Activated CD4-positive, alpha-beta T cell treated with anti-CD3 and anti-CD28 coated beads for 24 hours (primary cell): Measurements from ENCODE around the gene PDGFD.

Experiments used
- DNase-seq, 2 donors: peaks; one replicate each; pipeline ENCODE4 v3.0.0-alpha.2; 2020; ENCODE audit warnings: low read depth in 2 of 2

The PDGFD gene

DNA sequence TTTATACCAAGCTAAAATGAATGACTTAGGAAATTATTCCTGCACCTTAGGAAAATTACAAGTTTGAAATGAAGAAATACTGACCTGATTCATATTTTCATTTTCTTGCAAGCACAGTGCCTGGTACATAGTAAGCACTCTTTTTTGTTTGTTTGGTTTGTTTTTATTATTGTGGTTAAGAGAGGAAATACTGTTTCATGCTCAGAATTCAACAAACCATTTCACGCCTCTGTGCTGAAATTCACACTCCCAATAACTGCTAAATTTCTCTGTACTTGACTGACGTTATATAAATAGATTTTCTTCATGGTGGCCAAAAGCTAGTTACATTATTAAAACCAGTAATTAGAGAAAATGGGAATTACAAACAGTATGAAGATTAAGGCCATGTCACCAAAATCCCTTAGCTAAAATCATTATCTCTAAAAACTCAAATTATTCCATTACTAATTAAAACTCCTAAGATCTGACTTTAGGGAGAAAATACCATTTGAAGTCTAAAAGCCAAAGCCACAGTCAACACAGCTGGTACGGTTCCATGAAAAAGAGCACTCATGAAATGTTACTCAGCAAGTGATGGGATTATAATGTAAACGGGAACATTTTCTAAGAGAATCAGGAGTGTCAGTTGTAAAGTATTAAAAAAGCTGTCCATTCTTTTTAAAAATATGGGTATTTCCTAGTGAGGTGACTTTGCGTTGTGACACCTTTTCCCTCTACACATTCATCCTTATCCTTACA, 205.3 kb downstream of the PDGFD start:
- DNase-seq, result no peak

- DNase-seq, result no peak
Measured at GRCh38 chr11:103953797-103954486, 210.0 kb downstream of the PDGFD start.

DNA sequence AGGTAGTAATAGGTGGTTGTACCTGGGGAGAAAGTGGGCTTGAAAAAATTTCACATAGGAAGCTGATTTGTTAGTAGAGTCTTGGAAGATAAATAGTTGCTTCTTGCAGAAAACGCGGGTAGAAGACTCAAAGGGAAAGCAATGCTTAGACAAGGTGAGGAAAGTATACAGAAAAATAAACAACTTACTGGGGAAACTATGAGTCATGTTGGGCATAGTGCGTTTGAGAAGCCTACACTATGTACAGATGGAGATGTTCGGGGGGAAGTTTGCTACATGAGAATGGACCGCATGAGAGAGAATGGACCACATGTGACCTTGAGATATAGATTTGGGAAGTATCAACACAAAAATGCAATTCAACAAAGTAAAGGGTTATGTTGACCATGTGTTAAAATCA, 214.2 kb downstream of the PDGFD start:
- DNase-seq, result no peak

- DNase-seq, result no peak
Measured at GRCh38 chr11:103948187-103948763, 215.7 kb downstream of the PDGFD start.

DNA sequence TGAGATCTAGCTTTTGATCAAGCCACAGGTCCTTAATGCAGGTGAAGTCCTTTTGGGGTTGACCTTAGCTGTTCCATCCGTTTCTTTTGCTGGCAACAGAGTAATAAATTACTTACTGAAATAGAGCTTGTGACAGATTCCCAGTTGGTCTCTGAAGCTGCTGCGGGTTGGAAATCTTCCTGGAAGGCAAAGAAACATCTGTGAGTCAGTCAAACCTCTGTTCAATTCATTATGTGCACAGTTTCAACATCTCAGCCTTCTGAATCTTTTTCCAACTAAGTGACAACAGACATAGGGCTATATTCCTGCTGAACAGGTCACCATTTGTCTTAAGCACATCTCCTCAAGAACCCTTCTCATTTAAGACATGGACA, 216.4 kb downstream of the PDGFD start:
- no peak for DNase-seq

GRCh38 chr11:103946793-103947545, 217.0 kb downstream of the PDGFD start:
- no peak for DNase-seq

DNA sequence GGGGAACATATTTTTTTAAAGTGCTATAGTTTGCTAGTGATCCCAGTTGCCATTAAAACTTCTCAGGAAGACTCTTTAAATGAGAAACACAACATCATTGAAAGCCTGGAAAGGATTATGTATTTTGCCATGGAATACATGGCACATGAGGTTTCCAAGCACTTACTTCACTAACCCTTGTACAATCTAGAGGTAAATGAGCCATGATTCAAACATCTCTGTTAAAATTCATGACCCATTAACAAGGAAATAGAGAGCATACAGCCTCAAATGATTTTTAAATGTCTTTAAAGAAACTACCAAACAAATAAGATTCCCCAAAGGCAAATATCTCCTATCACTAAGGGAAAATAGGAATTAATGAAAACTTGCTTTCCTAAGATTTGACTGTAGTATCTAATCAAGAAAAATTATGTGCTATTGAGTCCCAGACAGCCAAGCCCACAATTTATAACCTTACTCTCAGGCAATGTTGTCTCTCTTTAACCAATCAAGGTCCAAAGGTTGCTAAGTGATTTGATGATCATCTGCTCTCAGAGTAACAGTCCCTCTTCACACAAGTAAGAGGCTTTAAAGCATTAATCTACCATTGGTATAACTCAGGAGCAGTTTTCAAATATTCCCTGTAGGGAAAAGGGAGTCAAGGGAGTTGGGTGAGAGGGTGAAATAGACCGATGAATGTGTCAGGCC, 219.6 kb downstream of the PDGFD start:
- no peak for DNase-seq

DNA sequence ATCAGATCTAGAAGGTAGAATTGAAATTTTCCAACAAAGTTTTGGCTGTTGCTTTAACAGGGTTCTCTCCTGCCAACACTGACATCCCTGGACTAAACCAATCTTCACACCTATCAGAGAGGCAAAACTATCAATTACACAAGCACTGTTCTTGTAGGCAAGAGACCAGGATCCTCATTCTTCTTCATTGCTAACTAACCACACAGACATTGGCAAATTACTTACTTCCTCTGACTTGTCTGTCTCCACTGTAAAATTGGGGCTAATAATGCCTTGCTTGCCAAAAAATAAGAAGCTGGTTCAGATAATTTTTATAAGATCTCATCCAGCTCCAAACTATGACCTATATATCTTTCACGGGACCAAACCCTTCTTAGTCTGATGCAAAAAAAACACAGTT, 221.3 kb downstream of the PDGFD start:
- DNase-seq, result no peak

DNA sequence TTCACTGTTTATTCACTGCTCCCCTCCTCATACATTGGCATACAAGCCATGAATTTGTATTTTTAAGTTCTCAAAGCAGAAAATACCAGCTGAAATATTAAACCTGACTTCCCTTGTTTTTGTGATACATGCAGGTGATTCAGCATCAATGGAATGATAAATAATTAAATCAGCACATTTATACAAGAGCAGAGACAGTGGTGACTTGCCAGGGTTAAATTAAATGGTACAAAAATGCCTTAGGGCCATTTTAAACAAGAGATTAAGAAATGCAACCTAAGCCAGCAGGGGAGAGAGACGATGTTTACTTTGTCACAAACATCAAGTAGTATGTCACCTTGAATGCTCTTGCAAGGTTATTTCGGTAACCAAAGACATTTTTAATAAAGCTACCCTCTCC, 223.4 kb downstream of the PDGFD start:
- no peak for DNase-seq

DNA sequence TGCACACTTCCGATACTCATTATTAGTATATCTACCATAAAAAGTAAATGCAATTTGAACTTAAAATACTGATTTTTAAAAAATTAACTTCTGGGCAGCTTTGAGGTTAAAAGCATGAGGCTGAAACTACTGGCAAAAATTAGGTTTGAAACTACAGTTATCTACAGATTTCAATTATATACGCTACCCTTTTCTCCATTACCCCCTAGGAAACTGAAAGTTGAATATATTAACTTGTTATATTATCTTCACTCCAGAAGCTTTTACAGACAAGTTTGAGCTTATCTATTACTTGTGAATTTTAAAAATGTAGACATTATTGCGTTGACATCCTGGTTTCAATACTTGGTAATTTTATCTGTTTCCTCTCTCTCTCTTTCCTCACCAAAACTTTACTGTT, 224.3 kb downstream of the PDGFD start:
- DNase-seq, result no peak

- no peak for DNase-seq
Measured at GRCh38 chr11:103936059-103936458, 227.9 kb downstream of the PDGFD start.

DNA sequence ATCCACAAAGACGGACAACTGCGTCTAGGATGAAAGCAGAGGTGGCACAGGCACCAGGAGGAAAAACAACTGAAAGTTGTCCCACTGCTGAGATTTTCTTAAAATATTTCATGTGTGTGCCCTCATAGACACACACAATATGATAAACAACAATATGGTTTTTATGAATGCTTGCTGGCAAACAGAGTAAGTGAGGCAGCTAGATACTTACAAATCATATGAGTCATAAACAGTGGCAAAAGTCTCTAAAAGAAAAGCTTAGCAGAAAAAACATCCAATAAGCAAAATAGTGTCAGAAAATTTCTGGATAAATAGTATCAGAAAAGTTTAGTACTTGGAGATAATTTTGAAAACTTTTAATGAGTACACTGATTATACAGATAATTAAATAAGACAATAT, 228.7 kb downstream of the PDGFD start:
- DNase-seq, result no peak

DNA sequence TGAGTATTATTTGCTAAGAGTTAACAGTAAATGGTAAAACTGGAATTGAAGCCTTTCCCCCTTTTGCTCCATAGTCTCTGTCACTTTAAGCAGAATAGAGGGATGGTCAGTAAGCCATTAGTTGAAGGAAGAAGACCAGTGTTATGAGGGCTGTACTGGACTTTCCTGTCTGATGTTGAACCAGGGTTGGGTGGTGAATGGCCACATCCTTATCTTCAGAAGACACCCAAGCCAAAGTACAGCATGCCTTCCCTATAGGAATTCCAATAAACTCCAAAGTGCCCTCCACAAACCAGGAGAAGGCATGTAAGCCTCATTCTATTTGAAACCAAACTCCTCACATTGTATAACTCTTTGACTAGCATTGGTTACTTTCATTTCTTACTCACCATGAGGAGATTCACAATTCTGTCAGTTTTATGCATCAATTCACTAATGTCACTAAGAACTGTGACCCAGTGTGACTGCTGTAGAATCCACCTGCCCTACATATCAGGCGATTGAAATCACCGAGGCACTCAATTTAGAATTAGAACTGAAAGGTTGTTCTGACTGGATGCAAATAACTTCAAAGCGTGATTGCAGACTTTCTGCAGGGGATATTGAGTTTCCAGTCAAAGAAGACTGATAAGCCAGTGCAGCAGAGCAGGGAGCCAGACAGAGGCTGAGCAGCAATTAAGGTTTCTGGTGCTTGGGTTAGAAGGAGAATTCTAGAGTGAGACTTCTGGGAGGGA, 234.6 kb downstream of the PDGFD start:
- DNase-seq, result no peak

DNA sequence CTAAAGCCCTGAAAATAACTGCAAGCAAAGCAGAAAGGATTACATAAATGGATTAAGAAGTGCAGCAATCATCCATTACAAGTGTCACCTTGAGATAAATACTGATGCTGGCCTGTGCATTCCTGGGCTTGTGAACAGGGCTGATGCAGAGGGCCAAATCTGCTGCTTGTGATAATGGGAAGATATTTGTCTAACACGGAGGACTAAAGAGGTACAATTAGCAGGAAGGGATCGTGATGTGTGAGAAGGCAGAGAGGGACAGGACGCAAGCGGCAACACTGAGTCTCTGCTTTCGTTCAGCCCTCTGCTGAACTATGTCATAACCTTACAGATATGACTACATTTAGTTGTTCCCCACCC, 235.2 kb downstream of the PDGFD start:
- no peak for DNase-seq

- no peak for DNase-seq
Measured at GRCh38 chr11:103928040-103928801, 235.7 kb downstream of the PDGFD start.

- DNase-seq, result no peak
Measured at GRCh38 chr11:103927535-103927934, 236.4 kb downstream of the PDGFD start.

GRCh38 chr11:103926990-103927389, 237.0 kb downstream of the PDGFD start:
- no peak for DNase-seq

DNA sequence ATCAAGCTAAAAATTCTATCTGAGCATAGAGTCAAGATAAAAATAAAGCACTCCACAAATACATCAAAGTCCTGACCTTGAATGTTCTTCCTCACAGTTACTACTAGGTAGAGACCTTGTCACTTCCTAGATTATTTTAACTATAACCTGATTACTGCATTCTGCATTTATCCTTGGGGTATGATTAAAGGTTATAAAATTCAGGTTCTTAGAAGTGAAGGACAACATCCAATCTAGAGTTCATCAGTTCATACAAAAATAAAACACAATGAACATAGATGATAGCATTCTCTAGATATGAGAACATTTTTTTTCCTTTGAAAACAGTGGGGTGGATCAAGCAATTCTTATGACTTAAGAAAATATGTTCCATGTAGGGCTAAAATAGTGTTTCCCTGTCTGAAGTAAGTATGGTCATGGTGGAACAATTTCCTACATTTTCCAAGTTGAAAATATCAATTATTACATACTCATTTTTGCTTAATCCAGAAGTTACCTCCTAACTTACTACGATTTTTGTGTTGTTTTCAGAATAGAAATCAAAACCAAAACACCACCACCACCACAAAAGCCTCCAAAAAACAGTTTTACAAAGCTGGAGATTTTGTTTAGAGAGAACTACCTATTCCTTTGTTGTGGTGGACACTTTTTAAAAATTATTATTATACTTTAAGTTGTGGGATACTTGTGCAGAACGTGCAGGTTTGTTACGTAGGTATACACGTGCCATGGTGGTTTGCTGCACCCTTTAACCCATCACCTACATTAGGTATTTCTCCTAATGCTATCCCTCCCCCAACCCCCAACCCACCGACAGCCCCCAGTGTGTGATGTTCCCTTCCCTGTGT, 239.6 kb downstream of the PDGFD start:
- no peak for DNase-seq

GRCh38 chr11:103923451-103923931, 240.5 kb downstream of the PDGFD start:
- DNase-seq, result no peak
